GM12874 (cell line): ENCODE measurements around the gene HIPK2.

Experiments used
- TF ChIP-seq, protein P1 (sequence below): IDR thresholded peaks from 2 replicates; pipeline ENCODE4 v1.5.1; 2011; ENCODE audit warnings: low read depth, mild to moderate bottlenecking, control low read depth, low read length, moderate library complexity; ENCODE audit not compliant: insufficient read depth

Gene HIPK2

DNA sequence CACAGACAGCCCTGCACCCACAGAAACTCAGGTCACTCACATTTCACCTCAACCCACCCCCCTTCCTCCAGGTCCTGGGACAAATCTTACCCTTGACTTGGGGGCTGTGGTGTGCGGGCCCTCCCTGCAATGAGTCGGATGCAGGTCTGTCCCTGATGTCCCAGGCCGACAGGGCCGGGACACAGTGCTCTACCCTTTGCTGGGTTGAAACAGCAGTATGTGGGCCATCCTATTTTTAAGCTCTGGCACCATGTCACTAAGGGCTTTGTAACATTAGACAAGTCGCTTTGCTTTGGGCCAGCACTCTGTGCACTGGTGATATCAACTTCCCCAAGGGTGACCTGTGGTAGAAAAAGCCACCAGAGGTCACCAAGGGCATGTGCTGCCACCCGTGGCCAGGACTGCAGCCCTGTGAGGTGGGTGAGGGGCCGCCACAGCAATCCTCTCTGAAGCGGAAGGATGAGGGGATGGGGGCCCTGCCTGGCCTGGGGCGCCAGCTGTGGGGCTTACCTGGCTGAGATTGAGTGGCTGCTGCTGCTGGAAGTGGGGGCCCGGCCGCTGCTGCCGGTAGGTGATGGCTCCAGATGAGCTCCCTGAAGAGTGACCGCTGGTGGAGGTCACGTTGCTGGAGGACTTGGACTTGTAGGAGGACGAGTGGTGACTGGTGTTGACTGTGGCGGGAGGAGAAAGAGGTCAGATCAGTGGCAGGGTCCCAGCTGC is 203.0 kb downstream of the HIPK2 start:
- TF ChIP-seq, protein P1, sequence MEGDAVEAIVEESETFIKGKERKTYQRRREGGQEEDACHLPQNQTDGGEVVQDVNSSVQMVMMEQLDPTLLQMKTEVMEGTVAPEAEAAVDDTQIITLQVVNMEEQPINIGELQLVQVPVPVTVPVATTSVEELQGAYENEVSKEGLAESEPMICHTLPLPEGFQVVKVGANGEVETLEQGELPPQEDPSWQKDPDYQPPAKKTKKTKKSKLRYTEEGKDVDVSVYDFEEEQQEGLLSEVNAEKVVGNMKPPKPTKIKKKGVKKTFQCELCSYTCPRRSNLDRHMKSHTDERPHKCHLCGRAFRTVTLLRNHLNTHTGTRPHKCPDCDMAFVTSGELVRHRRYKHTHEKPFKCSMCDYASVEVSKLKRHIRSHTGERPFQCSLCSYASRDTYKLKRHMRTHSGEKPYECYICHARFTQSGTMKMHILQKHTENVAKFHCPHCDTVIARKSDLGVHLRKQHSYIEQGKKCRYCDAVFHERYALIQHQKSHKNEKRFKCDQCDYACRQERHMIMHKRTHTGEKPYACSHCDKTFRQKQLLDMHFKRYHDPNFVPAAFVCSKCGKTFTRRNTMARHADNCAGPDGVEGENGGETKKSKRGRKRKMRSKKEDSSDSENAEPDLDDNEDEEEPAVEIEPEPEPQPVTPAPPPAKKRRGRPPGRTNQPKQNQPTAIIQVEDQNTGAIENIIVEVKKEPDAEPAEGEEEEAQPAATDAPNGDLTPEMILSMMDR = no peak

DNA sequence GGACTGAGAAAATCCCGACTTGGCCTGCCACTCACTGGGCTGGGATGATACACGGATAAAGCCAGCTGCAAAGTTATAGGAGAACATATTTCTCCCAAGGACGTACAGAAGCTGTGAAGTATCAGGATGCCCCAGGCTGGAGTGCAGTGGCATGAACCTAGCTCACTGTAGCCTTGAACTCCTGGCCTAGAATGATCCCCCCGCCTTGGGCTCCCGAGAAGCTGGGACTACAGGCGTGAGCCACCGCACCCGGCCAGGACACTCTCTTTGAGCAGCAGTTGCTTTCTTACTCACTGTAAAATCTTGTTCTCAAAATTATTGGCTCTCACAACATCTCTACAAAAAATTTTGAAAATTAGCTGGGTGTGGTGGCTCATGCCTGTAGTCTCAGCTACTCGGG is 203.9 kb downstream of the HIPK2 start:
- TF ChIP-seq, protein P1 = no peak

DNA sequence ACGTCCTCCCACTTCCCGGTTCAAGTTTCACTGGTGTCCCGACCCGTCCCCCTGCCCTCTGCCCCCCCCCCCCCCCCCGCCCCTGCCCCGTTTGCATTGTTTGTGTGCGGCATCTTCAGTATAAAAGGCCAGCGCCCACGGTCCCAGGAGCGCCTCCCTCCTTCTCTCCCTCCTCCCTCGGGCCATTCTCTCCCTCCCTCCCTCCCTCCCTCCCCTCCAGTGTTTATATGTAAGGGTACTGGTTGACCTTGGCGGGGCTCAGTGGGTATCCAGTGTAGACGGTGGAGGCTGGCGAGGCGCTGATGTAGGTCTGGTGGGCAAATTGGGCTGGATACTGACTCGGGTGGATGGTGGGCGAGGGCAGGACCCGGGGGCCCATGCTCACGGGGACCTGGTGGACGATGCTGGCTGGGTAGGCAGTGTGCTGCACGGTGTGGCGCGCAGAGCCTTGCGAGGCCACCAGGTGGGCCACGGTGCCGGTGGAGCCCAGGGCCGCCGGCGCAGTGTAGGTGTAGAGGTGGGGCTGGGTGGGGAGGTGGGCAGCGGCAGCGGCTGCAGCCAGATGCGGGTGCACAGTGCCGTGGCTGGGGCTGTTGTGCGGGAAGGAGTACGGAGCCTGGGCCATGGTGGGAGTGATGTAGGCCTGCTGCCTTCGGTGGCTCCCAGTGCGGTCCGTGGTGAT is 205.0 kb downstream of the HIPK2 start:
- TF ChIP-seq, protein P1 = no peak

DNA sequence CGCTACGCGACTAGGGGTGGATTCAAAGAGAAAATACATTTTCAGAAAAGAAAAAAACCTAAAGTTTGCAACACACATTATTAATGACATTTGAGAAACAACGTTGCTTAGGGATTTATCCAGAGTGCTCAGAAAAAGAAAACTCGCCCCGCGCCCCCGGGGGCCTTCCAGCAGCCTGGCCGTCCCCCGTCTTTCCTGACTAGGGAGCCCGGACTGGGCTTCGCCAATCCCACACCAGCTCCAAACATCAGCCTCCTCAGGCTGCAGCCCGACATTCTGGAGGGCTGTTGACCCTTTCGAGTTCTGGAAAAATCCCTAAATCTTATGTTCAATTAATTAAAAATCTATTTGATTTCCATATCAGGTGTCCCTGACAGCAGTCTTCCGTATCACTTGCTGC is 205.7 kb downstream of the HIPK2 start:
- TF ChIP-seq, protein P1 = no peak

DNA sequence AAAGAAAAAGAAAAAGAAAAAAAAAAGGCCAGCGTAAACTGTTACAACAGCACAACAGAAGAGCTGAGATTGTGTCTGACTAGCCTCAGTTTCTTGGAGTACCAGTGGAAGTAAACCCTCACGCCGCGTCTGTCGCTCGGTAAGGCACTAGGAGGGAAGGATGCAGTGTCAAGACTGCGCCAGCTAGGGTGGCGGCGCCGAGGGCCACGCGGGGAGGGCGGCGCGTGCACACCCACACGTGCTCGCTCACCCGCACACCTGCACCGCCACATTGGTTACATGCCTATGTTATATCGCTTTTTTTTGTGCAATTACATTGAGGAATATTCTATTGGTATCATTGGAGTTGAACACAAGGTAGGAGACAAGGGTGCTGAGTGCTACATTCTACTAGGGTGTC is 206.1 kb downstream of the HIPK2 start:
- TF ChIP-seq, protein P1 = no peak

DNA sequence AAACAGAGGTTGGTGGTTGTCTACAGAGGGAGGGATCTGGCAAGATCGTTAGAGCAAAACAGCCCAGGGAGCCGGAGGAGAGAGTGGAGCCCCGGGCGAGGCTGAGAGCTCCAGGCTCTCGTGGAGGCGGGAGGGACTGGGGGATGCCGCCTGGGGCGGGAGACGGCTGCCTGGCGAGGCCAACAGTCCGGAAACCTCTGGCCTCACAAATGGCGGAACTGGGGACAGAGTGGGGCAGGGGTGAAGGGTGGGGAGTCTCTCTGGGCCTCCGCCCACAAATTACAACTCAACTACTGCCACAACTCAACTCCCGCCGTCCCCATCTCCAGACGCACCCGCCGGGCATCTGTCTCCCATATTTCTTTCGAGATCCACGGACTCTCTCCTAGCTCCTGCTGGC is 206.6 kb downstream of the HIPK2 start:
- TF ChIP-seq, protein P1 = no peak

DNA sequence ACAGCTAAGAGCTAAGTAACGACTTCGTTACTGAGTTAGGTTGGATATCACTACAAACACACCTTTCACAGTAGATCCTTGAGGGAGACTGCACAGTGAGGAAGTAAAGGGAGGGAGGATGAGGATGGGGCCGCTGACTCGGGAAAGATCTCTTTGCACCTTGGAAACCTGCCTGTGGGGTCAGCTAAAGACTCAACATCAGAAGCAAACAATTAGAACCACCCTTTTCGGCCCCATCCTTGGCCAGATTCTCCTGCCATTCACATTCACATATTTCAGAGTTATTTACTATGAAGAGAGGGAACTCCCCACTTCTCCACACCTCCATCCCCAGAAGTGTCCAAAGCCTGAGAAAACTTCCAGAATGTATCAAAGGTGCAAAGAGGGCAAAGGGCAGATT is 207.2 kb downstream of the HIPK2 start:
- TF ChIP-seq, protein P1 = no peak
